ENCODE results near the gene LRRC3. TPM values are rescaled to one million over a fixed set of nuclear protein-coding genes. Genes with fewer than 3 reads are reported as not detected.

The LRRC3 gene
- total and polyA plus RNA-seq, 2 of the 8 experiments (the other 6 are each of a cell fraction or from before 2014, with no cell fraction given) = 3.1 to 5.4 TPM

DNA sequence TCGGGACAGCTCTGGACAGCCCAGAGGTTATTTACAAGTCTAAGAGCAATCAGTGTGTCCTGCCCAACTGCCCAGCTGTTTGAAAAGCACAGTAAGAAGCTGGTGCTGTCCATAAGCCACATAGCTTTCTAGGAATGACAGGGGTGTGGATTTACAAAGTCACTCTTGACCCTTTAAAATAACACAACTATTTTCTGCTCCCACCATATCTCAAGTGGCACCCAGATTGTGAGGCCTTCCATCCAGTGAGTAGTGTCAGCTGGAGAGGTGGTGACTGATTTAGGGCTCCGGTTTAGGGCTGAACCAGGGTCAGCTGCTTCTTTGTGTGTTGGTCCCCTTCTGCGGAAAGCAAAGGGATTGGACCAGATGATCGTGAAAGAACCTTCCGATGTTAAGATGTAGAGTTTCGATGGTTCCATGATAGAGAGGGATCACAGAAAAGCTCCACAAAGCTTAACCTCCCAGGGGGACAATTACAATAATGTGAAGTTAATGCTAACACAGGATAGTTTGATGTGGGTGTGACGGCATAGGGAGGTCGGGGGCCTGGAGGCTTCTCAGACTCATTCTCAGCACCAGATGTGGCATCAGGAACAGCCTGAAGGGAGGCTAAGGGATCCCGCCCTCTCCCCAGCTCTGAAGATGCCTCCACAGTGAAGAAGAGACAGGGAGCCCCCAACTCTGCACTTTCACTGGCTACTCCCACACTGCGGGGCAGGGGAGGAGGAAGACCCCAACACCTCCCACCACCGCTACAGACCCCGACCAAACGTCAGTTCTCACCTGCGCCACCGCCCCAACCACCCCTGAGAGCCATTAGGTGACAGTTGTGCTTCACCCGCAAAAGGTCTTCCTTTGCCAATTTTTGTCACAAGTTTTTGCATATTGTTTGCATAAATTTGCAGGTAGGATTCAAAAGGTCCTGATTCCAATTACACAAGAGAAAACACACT is 40.6 kb downstream of the LRRC3 start:
- POLR2A ChIA-PET (ENCODE audit: partially characterized antibody) = interaction anchor here (1.0 to 4.4 kb wide), 5 partner anchors 8 to 62 kb away, joined by 3 to 14 read pairs (median 4); no protein-coding TSS in a partner anchor
- CTCF ChIA-PET (ENCODE audit: partially characterized antibody) = interaction anchor here (0.8 to 3.0 kb wide), 10 partner anchors 12 to 305 kb away, joined by 3 to 12 read pairs (median 4); partner anchors contain the start of gene UBE2G2
- H2BK12ac ChIP-seq (ENCODE audit: low read depth, low read length) = no peak overlapping the region
- WGBS, 2 experiments (ENCODE audit: extremely low coverage in 1 of 2, insufficient coverage in 1 of 2, insufficient read length in 1 of 2, insufficient replicate concordance in 2 of 2, low coverage in 1 of 2, low lambda C conversion rate in 2 of 2, missing lambda C conversion rate in 1 of 2) = 94% methylated on average over 16 of the region's 16 CpGs; no CpG with 5 or more reads in 1 of the 2 experiments
- H2BK20ac ChIP-seq (ENCODE audit: low read length) = no peak overlapping the region
- H3K4ac ChIP-seq (replicated peaks; ENCODE audit: insufficient read length, low read depth, low read length) = no peak overlapping the region
- H4K8ac ChIP-seq (ENCODE audit: extremely low read depth, insufficient read depth, low read length) = no peak overlapping the region
- H3K36me3 ChIP-seq (ENCODE audit: control insufficient read depth in 2 of 4, insufficient read depth in 4 of 4, low read length in 3 of 4) = peaks cover 0 to 19% (median 9%) of the 10 kb centered on the region in 4 experiments; a peak in 4 of 8 replicates
- no peak overlapping the region for H3K18ac ChIP-seq (ENCODE audit: extremely low read depth, low read length)
- H2BK15ac ChIP-seq (ENCODE audit: low read length) = 0 out of 2 replicates have a peak overlapping the region, but pooled peaks have one; percentile 31
- no peak overlapping the region for H3K56ac ChIP-seq (replicated peaks; ENCODE audit: insufficient read length, low read depth, low read length)
- H4K20me1 ChIP-seq (replicated peaks in 1 of 2; ENCODE audit: control insufficient read depth in 1 of 2, insufficient read depth in 2 of 2, low read length in 2 of 2) = no peaks in the 10 kb centered on the region
- H4K91ac ChIP-seq (replicated peaks; ENCODE audit: insufficient read length, low read length) = no peak overlapping the region
- peaks cover 6 to 9% of the 10 kb centered on the region in 2 experiments; a peak in 1 of 4 replicates for H3K9me3 ChIP-seq (ENCODE audit: insufficient read depth in 2 of 2, low read depth in 1 of 2, low read length in 1 of 2)
- no peak overlapping the region for H3K4me3 ChIP-seq (ENCODE audit: extremely low read depth in 1 of 4, insufficient read depth in 2 of 4, low read depth in 3 of 4, low read length in 4 of 4)
- 0 out of 2 replicates have a peak, but pooled peaks cover 2% of the 10 kb centered on the region for H3K23me2 ChIP-seq (ENCODE audit: low read depth, low read length)
- H3K27ac ChIP-seq (ENCODE audit: low read depth, low read length) = no peak overlapping the region
- no peaks in the 10 kb centered on the region; a peak in 1 of 7 replicates for H3K27me3 ChIP-seq (replicated peaks in 1 of 4; ENCODE audit: control insufficient read depth in 3 of 4, extremely low read depth in 1 of 4, insufficient read depth in 3 of 4, low read length in 3 of 4)
- no peak overlapping the region for H4K5ac ChIP-seq (ENCODE audit: insufficient read length, low read depth, low read length)
- no peaks in the 10 kb centered on the region; the same call in 1 of the 2 replicates for H3K79me1 ChIP-seq (ENCODE audit: low read depth, low read length)
- H3K4me1 ChIP-seq (replicated peaks in 1 of 4; ENCODE audit: control insufficient read depth in 3 of 4, insufficient read depth in 4 of 4, low read length in 3 of 4) = peaks cover 0 to 21% (median 8%) of the 10 kb centered on the region in 4 experiments; a peak in 5 of 7 replicates
- FAIRE-seq (no peak), DNase-seq (ENCODE audit: low read depth in 1 of 2, low spot score in 2 of 2) (no peak)
- H3K23ac ChIP-seq (ENCODE audit: insufficient read length) = no peak overlapping the region
- H2AFZ ChIP-seq (ENCODE audit: low read length) = no peak overlapping the region
- H2BK120ac ChIP-seq (replicated peaks; ENCODE audit: low read depth, low read length) = no peak overlapping the region
- H2BK5ac ChIP-seq (ENCODE audit: low read depth, low read length) = no peak overlapping the region
- 0 out of 2 replicates have a peak overlapping the region, but pooled peaks have one; percentile 25 for H2AK5ac ChIP-seq (ENCODE audit: low read depth, low read length)
- no peak overlapping the region for H3K4me2 ChIP-seq (ENCODE audit: insufficient read depth in 1 of 2, low read depth in 2 of 2, low read length in 2 of 2)
- H3K14ac ChIP-seq (ENCODE audit: insufficient read length) = no peak overlapping the region
- H3K79me2 ChIP-seq (ENCODE audit: control insufficient read depth in 1 of 2, insufficient read depth in 2 of 2, low read length in 2 of 2) = 0 out of 4 replicates have a peak, but pooled peaks cover 0 to 11% of the 10 kb centered on the region in 2 experiments
- H3K9ac ChIP-seq (replicated peaks in 1 of 4; ENCODE audit: extremely low read depth in 1 of 4, low read depth in 3 of 4, low read length in 3 of 4) = no peak overlapping the region
- TF ChIP-seq SUZ12 (IDR thresholded peaks at IDR 0.05; ENCODE audit: low read length) (no peak), TEAD4 (IDR thresholded peaks at IDR 0.05; ENCODE audit: low read depth, low read length) (no peak), POU5F1 (IDR thresholded peaks at IDR 0.05; ENCODE audit: low read depth, low read length) (no peak), ZNF274 (IDR thresholded peaks at IDR 0.05; ENCODE audit: borderline replicate concordance, extremely low read depth, low read length) (no peak), HDAC2 (IDR thresholded peaks at IDR 0.05; ENCODE audit: borderline replicate concordance in 1 of 2, low read depth in 2 of 2, low read length in 2 of 2) (no peak), JUN (IDR thresholded peaks at IDR 0.05; ENCODE audit: low read depth, low read length) (no peak), SP4 (IDR thresholded peaks at IDR 0.05; ENCODE audit: low read length) (no peak), SIRT6 (IDR thresholded peaks at IDR 0.05; ENCODE audit: low read length) (no peak), EP300 (IDR thresholded peaks at IDR 0.05; ENCODE audit: borderline replicate concordance in 1 of 2, low read depth in 2 of 2, low read length in 2 of 2) (no peak), MAX (IDR thresholded peaks at IDR 0.05) (no peak)

Data from H1 (cell line).